Measurements from ENCODE around the gene ANGEL2. TPM values are rescaled to one million over a fixed set of nuclear protein-coding genes. Genes with fewer than 3 reads are reported as not detected.
"Not testable (repeated sequence)": the region's sequence is repeated elsewhere in the genome, so short reads cannot be mapped to it uniquely, and the experiment has no call there.

ANGEL2 gene
- total and polyA plus RNA-seq, 3 experiments from 2014 or later: 32.1 to 42.5 (median 41.2) TPM

GRCh38 chr1:213008564-213008963, 7.1 kb downstream of the ANGEL2 start:
- Histone ChIP-seq H3K27me3 (ENCODE audit: insufficient read depth, low read length, poor library complexity, severe bottlenecking) (no peaks in the 10 kb centered on the region), H3K4me3 (ENCODE audit: low read length) (no peak overlapping the region), H3K4me1 (ENCODE audit: insufficient read depth, low read length) (peaks cover 10% of the 10 kb centered on the region), H3K9me3 (ENCODE audit: low read length) (no peaks in the 10 kb centered on the region), H3K36me3 (ENCODE audit: insufficient read depth, low read length) (peaks cover 9% of the 10 kb centered on the region), H3K27ac (ENCODE audit: low read depth, low read length) (no peak overlapping the region)
- Mint-ChIP-seq H3K9me3 (no peaks in the 10 kb centered on the region), H3K27me3 (no peaks in the 10 kb centered on the region), H3K4me3 (peak overlapping the region in 6 of 7 donors; percentile 10 to 61 (median 20)), H3K27ac (peak overlapping the region in 5 of 8 donors; percentile 16 to 72 (median 36)), H3K36me3 (peaks cover 0 to 78% (median 12%) of the 10 kb centered on the region in 3 donors), H3K4me1 (peaks cover 42 to 52% (median 43%) of the 10 kb centered on the region in 3 donors)
- DNase-seq: no peak
- POLR2A ChIA-PET: no interaction called here
- CTCF ChIA-PET: no interaction called here

GRCh38 chr1:213003256-213003655, 12.4 kb downstream of the ANGEL2 start:
- H3K27me3 ChIP-seq (ENCODE audit: insufficient read depth, low read length, poor library complexity, severe bottlenecking): no peaks in the 10 kb centered on the region
- CTCF ChIA-PET: interaction anchor here (1.2 to 1.5 kb wide), 2 partner anchors 339 to 527 kb away, joined by 3 to 5 read pairs; no protein-coding TSS in a partner anchor
- no peaks in the 10 kb centered on the region for H3K4me1 ChIP-seq (ENCODE audit: insufficient read depth, low read length)
- POLR2A ChIA-PET: no interaction called here
- H3K4me1 Mint-ChIP-seq: peaks cover 7 to 19% (median 11%) of the 10 kb centered on the region in 3 donors
- no peak for DNase-seq
- peaks cover 4 to 76% (median 22%) of the 10 kb centered on the region in 3 donors for H3K36me3 Mint-ChIP-seq
- peaks cover 15% of the 10 kb centered on the region for H3K36me3 ChIP-seq (ENCODE audit: insufficient read depth, low read length)
- H3K4me3 Mint-ChIP-seq: no peak overlapping the region
- H3K9me3 Mint-ChIP-seq: no peaks in the 10 kb centered on the region
- H3K27ac Mint-ChIP-seq: peak overlapping the region in 2 of 8 donors; percentile 17 to 61
- no peak overlapping the region for H3K4me3 ChIP-seq (ENCODE audit: low read length)
- no peaks in the 10 kb centered on the region for H3K27me3 Mint-ChIP-seq
- no peaks in the 10 kb centered on the region for H3K9me3 ChIP-seq (ENCODE audit: low read length)
- H3K27ac ChIP-seq (ENCODE audit: low read depth, low read length): no peak overlapping the region

GRCh38 chr1:212994926-212995325, 20.7 kb downstream of the ANGEL2 start:
- Histone ChIP-seq H3K4me3 (ENCODE audit: low read length) (no peak overlapping the region), H3K36me3 (ENCODE audit: insufficient read depth, low read length) (peaks cover 11% of the 10 kb centered on the region), H3K27me3 (ENCODE audit: insufficient read depth, low read length, poor library complexity, severe bottlenecking) (no peaks in the 10 kb centered on the region), H3K9me3 (ENCODE audit: low read length) (no peaks in the 10 kb centered on the region), H3K4me1 (ENCODE audit: insufficient read depth, low read length) (no peaks in the 10 kb centered on the region), H3K27ac (ENCODE audit: low read depth, low read length) (no peak overlapping the region)
- H3K4me1 Mint-ChIP-seq: peaks cover 4 to 9% (median 6%) of the 10 kb centered on the region in 3 donors
- CTCF ChIA-PET: interaction anchor here (0.8 to 4.0 kb wide), 9 partner anchors 15 to 960 kb away, joined by 3 to 27 read pairs (median 4); partner anchors contain the start of gene INTS7
- no peaks in the 10 kb centered on the region for H3K9me3 Mint-ChIP-seq
- H3K36me3 Mint-ChIP-seq: peaks cover 9 to 58% (median 13%) of the 10 kb centered on the region in 3 donors
- H3K27me3 Mint-ChIP-seq: no peaks in the 10 kb centered on the region
- H3K4me3 Mint-ChIP-seq: no peak overlapping the region
- DNase-seq: no peak
- H3K27ac Mint-ChIP-seq: no peak overlapping the region
- POLR2A ChIA-PET: no interaction called here

- H3K27me3 ChIP-seq (ENCODE audit: insufficient read depth, low read length, poor library complexity, severe bottlenecking); H3K27ac ChIP-seq (ENCODE audit: low read depth, low read length); H3K9me3 ChIP-seq (ENCODE audit: low read length); POLR2A ChIA-PET; H3K27me3 Mint-ChIP-seq; H3K4me3 ChIP-seq (ENCODE audit: low read length); H3K4me1 ChIP-seq (ENCODE audit: insufficient read depth, low read length); H3K9me3 Mint-ChIP-seq; H3K36me3 ChIP-seq (ENCODE audit: insufficient read depth, low read length); DNase-seq; H3K27ac Mint-ChIP-seq; H3K4me3 Mint-ChIP-seq: not testable (repeated sequence)
- Mint-ChIP-seq H3K36me3 (peaks cover 5 to 61% (median 8%) of the 10 kb centered on the region in 3 donors), H3K4me1 (peaks cover 4 to 12% (median 6%) of the 10 kb centered on the region in 3 donors)
- CTCF ChIA-PET: interaction anchor here (1.1 to 4.0 kb wide), 5 partner anchors 38 to 517 kb away, joined by 4 to 27 read pairs (median 9); no protein-coding TSS in a partner anchor
Observed at GRCh38 chr1:212993960-212994359, 21.7 kb downstream of the ANGEL2 start.

GRCh38 chr1:212990276-212990675, 25.4 kb downstream of the ANGEL2 start:
- CTCF ChIA-PET: no interaction called here
- H3K27me3 ChIP-seq (ENCODE audit: insufficient read depth, low read length, poor library complexity, severe bottlenecking): no peaks in the 10 kb centered on the region
- no peak overlapping the region for H3K4me3 ChIP-seq (ENCODE audit: low read length)
- no peak overlapping the region for H3K27ac ChIP-seq (ENCODE audit: low read depth, low read length)
- no peaks in the 10 kb centered on the region for H3K9me3 Mint-ChIP-seq
- H3K27ac Mint-ChIP-seq: peak overlapping the region in 2 of 8 donors; percentile 15 to 76
- DNase-seq: no peak
- no peaks in the 10 kb centered on the region for H3K4me1 ChIP-seq (ENCODE audit: insufficient read depth, low read length)
- H3K36me3 ChIP-seq (ENCODE audit: insufficient read depth, low read length): no peaks in the 10 kb centered on the region
- H3K27me3 Mint-ChIP-seq: no peaks in the 10 kb centered on the region
- peaks cover under 1 to 8% (median 2%) of the 10 kb centered on the region in 3 donors for H3K4me1 Mint-ChIP-seq
- H3K4me3 Mint-ChIP-seq: no peak overlapping the region
- POLR2A ChIA-PET: no interaction called here
- no peaks in the 10 kb centered on the region for H3K9me3 ChIP-seq (ENCODE audit: low read length)
- H3K36me3 Mint-ChIP-seq: peaks cover 0 to 41% (median 4%) of the 10 kb centered on the region in 3 donors

GRCh38 chr1:212987702-212988322, 27.9 kb downstream of the ANGEL2 start:
- Mint-ChIP-seq H3K27ac (no peak overlapping the region), H3K4me1 (peaks cover 0 to 8% (median 2%) of the 10 kb centered on the region in 3 donors), H3K36me3 (peaks cover 0 to 28% (median 4%) of the 10 kb centered on the region in 3 donors), H3K4me3 (no peak overlapping the region), H3K9me3 (no peaks in the 10 kb centered on the region), H3K27me3 (peaks cover 0 to 2% of the 10 kb centered on the region in 2 donors)
- ChIA-PET CTCF (interaction anchor here (0.9 to 1.5 kb wide), 2 partner anchors 323 to 358 kb away, joined by 3 to 5 read pairs; no protein-coding TSS in a partner anchor), POLR2A (no interaction called here)
- no peaks in the 10 kb centered on the region for H3K4me1 ChIP-seq (ENCODE audit: insufficient read depth, low read length)
- DNase-seq: no peak
- no peaks in the 10 kb centered on the region for H3K9me3 ChIP-seq (ENCODE audit: low read length)
- H3K27me3 ChIP-seq (ENCODE audit: insufficient read depth, low read length, poor library complexity, severe bottlenecking): no peaks in the 10 kb centered on the region
- no peaks in the 10 kb centered on the region for H3K36me3 ChIP-seq (ENCODE audit: insufficient read depth, low read length)
- H3K27ac ChIP-seq (ENCODE audit: low read depth, low read length): no peak overlapping the region
- no peak overlapping the region for H3K4me3 ChIP-seq (ENCODE audit: low read length)

- POLR2A ChIA-PET: interaction anchor here (0.6 kb wide), 1 partner anchor 172 kb away, joined by 4 read pairs; no protein-coding TSS in a partner anchor
- Histone ChIP-seq H3K27ac (ENCODE audit: low read depth, low read length) (no peak overlapping the region), H3K36me3 (ENCODE audit: insufficient read depth, low read length) (no peaks in the 10 kb centered on the region), H3K4me1 (ENCODE audit: insufficient read depth, low read length) (no peaks in the 10 kb centered on the region), H3K9me3 (ENCODE audit: low read length) (no peaks in the 10 kb centered on the region), H3K27me3 (ENCODE audit: insufficient read depth, low read length, poor library complexity, severe bottlenecking) (no peaks in the 10 kb centered on the region), H3K4me3 (ENCODE audit: low read length) (no peak overlapping the region)
- H3K27me3 Mint-ChIP-seq: peaks cover 0 to 2% of the 10 kb centered on the region in 2 donors
- peaks cover 0 to 22% (median 0%) of the 10 kb centered on the region in 3 donors for H3K36me3 Mint-ChIP-seq
- H3K4me1 Mint-ChIP-seq: peaks cover 0 to 11% (median 2%) of the 10 kb centered on the region in 3 donors
- H3K4me3 Mint-ChIP-seq: no peak overlapping the region
- DNase-seq: no peak
- CTCF ChIA-PET: interaction anchor here (1.1 to 1.5 kb wide), 2 partner anchors 172 to 322 kb away, joined by 3 to 5 read pairs; no protein-coding TSS in a partner anchor
- H3K9me3 Mint-ChIP-seq: no peaks in the 10 kb centered on the region
- H3K27ac Mint-ChIP-seq: peak overlapping the region in 2 of 8 donors; percentile 39 to 66
Observed at GRCh38 chr1:212986551-212986950, 29.1 kb downstream of the ANGEL2 start.

- Mint-ChIP-seq H3K27me3 (peaks cover 0 to 3% of the 10 kb centered on the region in 2 donors), H3K9me3 (no peaks in the 10 kb centered on the region), H3K4me3 (no peak overlapping the region), H3K27ac (peak overlapping the region in 1 of 8 donors; percentile 63), H3K36me3 (peaks cover 0 to 10% (median 2%) of the 10 kb centered on the region in 3 donors), H3K4me1 (peaks cover 0 to 6% (median 0%) of the 10 kb centered on the region in 3 donors)
- Histone ChIP-seq H3K9me3 (ENCODE audit: low read length) (no peaks in the 10 kb centered on the region), H3K4me3 (ENCODE audit: low read length) (no peak overlapping the region), H3K27ac (ENCODE audit: low read depth, low read length) (no peak overlapping the region), H3K4me1 (ENCODE audit: insufficient read depth, low read length) (no peaks in the 10 kb centered on the region), H3K36me3 (ENCODE audit: insufficient read depth, low read length) (no peaks in the 10 kb centered on the region), H3K27me3 (ENCODE audit: insufficient read depth, low read length, poor library complexity, severe bottlenecking) (no peaks in the 10 kb centered on the region)
- ChIA-PET CTCF (no interaction called here), POLR2A (no interaction called here)
- DNase-seq: no peak
Observed at GRCh38 chr1:212984522-212985291, 31.0 kb downstream of the ANGEL2 start.
